PC-9 (cell line): ENCODE measurements around the gene METTL16. TPM values are rescaled to one million over a fixed set of nuclear protein-coding genes. Genes with fewer than 3 reads are reported as not detected.
A peak's percentile ranks its signal among the peaks of the same experiment; 100 is the strongest.

Experiments used
- BruUV-seq: library from RNA; stranded (reverse); fragments of 400-500 nt; replicated peaks from 2 replicates; lab custom pipeline; 2021; lab: Mats Ljungman, UMichigan
- CTCF ChIA-PET: fragments of 300-600 bp; sonication (Branson Sonifier 250); formaldehyde crosslinking; loops from one replicate; lab custom pipeline; 2022; ENCODE audit warnings: antibody characterized with exemption; lab: Charles Lee
- POLR2A ChIA-PET: fragments of 300-600 bp; sonication (Branson Sonifier 250); formaldehyde crosslinking; loops from one replicate; lab custom pipeline; 2022; ENCODE audit warnings: antibody characterized with exemption; ENCODE audit not compliant: unreplicated experiment; lab: Charles Lee
- DNase-seq, 2 experiments: peaks; one replicate each; pipeline versions ENCODE4 v3.0.0 to v3.0.0-alpha.2; 2015 to 2022; ENCODE audit warnings: mixed read lengths in 1 of 2
- H2AFZ ChIP-seq: fragments of 200-600 bp; sonication (generic); 2 replicates; pipeline ENCODE4 v1.8.1; 2017; ENCODE audit warnings: antibody characterized with exemption
- H3F3A ChIP-seq: fragments of 200-600 bp; sonication (generic); 2 replicates; pipeline ENCODE4 v1.8.1; 2017; ENCODE audit warnings: antibody characterized with exemption, mild to moderate bottlenecking, low read depth; ENCODE audit not compliant: insufficient read depth
- H3K27ac ChIP-seq: fragments of 200-600 bp; sonication (generic); 2 replicates; pipeline ENCODE4 v1.6.1; 2016; ENCODE audit warnings: mixed run types
- H3K27me3 ChIP-seq: fragments of 200-600 bp; sonication (generic); 2 replicates; pipeline ENCODE4 v1.6.1; 2016; ENCODE audit warnings: low read depth, mixed run types; ENCODE audit not compliant: insufficient read depth
- H3K36me3 ChIP-seq: fragments of 200-600 bp; sonication (generic); 2 replicates; pipeline ENCODE4 v1.6.1; 2016; ENCODE audit warnings: low read depth, mixed run types
- H3K4me1 ChIP-seq: fragments of 200-600 bp; sonication (generic); replicated peaks from 2 replicates; pipeline ENCODE4 v1.6.1; 2016; ENCODE audit warnings: mixed run types; ENCODE audit not compliant: insufficient read depth
- H3K4me2 ChIP-seq: fragments of 200-600 bp; sonication (generic); 2 replicates; pipeline ENCODE4 v1.6.1; 2017; ENCODE audit warnings: mixed run types
- H3K4me3 ChIP-seq: fragments of 200-600 bp; sonication (generic); 2 replicates; pipeline ENCODE4 v1.6.1; 2016; ENCODE audit warnings: mixed run types
- H3K79me2 ChIP-seq: fragments of 200-600 bp; sonication (generic); 2 replicates; pipeline ENCODE4 v1.6.1; 2017; ENCODE audit warnings: low read depth, mixed run types
- H3K9me2 ChIP-seq: fragments of 200-600 bp; sonication (generic); 2 replicates; pipeline ENCODE4 v1.8.1; 2017; ENCODE audit warnings: mild to moderate bottlenecking; ENCODE audit not compliant: insufficient read depth
- H3K9me3 ChIP-seq: fragments of 200-600 bp; sonication (generic); 2 replicates; pipeline ENCODE4 v1.8.1; 2016; ENCODE audit warnings: low read depth; ENCODE audit not compliant: insufficient read depth
- H4K20me1 ChIP-seq: fragments of 200-600 bp; sonication (generic); 2 replicates; pipeline ENCODE4 v1.8.1; 2017; ENCODE audit not compliant: insufficient read depth
- CTCF ChIP-seq: fragments of 200-600 bp; sonication (generic); conservative IDR thresholded peaks from 2 replicates; pipeline ENCODE4 v1.6.1; 2017; ENCODE audit warnings: mixed run types, antibody characterized with exemption, mild to moderate bottlenecking, moderate library complexity
- EZH2 ChIP-seq: fragments of 200-600 bp; sonication (generic); IDR thresholded peaks from 2 replicates; pipeline ENCODE4 v1.8.0; 2017; ENCODE audit warnings: antibody characterized with exemption, low read depth
- intact Hi-C: fragments of 100-400 bp; cut with micrococcal nuclease; formaldehyde crosslinking; loops from one replicate; pipeline ENCODE4 v1.10.0; 2022; ENCODE audit not compliant: unreplicated experiment
- total RNA-seq: library from RNA; stranded (reverse); gene quantifications from 2 replicates; pipeline ENCODE4 v1.2.3, GENCODE V29; 2021

The METTL16 gene
- total RNA-seq, 1 experiment from 2014 or later: 46.2 TPM

DNA sequence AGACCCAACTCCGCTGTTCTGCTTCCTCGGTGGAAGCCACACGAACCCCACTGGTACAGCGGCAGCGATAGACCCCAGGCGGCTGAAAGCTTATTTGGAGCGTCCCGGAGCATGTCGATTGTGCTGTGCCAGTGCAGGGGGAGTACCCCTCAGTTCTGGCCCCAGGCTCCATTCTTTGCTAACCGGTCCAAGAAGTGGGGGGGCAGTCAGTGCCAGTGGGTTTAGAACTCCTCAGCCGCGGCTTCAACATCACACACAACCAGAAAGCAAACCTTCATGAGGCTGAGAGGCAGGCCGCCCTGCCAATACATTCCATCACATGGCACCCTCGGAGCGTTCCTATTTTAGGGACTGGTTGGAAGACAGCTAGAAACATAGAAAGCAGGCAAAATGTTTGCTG lies 109.1 kb downstream of the METTL16 start:
- TF ChIP-seq CTCF: no peak
- no peak for TF ChIP-seq EZH2
- Histone ChIP-seq H3K79me2 (peaks cover 25% of the 10 kb centered on the region), H3K9me3 (no peaks in the 10 kb centered on the region), H2AFZ (no peak overlapping the region), H3K9me2 (no peaks in the 10 kb centered on the region), H3K4me1 (peaks cover 61% of the 10 kb centered on the region), H3K4me2 (peak overlapping the region; percentile 92), H3K27ac (peak overlapping the region; percentile 96), H3F3A (peaks cover 59% of the 10 kb centered on the region), H3K36me3 (no peaks in the 10 kb centered on the region), H4K20me1 (0 out of 2 replicates have a peak, but pooled peaks cover 7% of the 10 kb centered on the region), H3K27me3 (no peaks in the 10 kb centered on the region), H3K4me3 (peak overlapping the region; percentile 96)
- ChIA-PET POLR2A (interaction anchor here (0.6 to 0.7 kb wide), 4 partner anchors 26 to 596 kb away, joined by 4 to 18 read pairs (median 6); no protein-coding TSS in a partner anchor), CTCF (interaction anchor here (0.5 to 0.6 kb wide), 2 partner anchors 23 to 49 kb away, joined by 3 read pairs; no protein-coding TSS in a partner anchor)
- intact Hi-C loops: loop anchor here (5.0 to 10.0 kb wide), 4 partner anchors 100 to 758 kb away; partner anchors contain the start of genes RILP, SCARF1, SMG6 and SRR
- TSS peak; percentile 7 for BruUV-seq
- DNase-seq: no peak

- H3K79me2 ChIP-seq: peaks cover 29% of the 10 kb centered on the region
- H3K9me2 ChIP-seq: no peaks in the 10 kb centered on the region
- peak overlapping the region; percentile 77 for H2AFZ ChIP-seq
- H3K27ac ChIP-seq: peak overlapping the region; percentile 96
- BruUV-seq: no TSS peak
- H3F3A ChIP-seq: peaks cover 59% of the 10 kb centered on the region
- TF ChIP-seq CTCF (no peak), EZH2 (no peak)
- intact Hi-C loops: loop anchor here (1.0 to 10.0 kb wide), 8 partner anchors 9 to 757 kb away; partner anchors contain the start of genes RILP, SCARF1, SMG6 and SRR
- H3K9me3 ChIP-seq: no peaks in the 10 kb centered on the region
- peak overlapping the region; percentile 99 for H3K4me2 ChIP-seq
- H3K36me3 ChIP-seq: no peaks in the 10 kb centered on the region
- DNase-seq: peak; percentile 97 to 100
- POLR2A ChIA-PET: interaction anchor here (0.6 to 1.0 kb wide), 6 partner anchors 9 to 597 kb away, joined by 4 to 26 read pairs (median 6); no protein-coding TSS in a partner anchor
- H4K20me1 ChIP-seq: 0 out of 2 replicates have a peak, but pooled peaks cover 7% of the 10 kb centered on the region
- H3K4me3 ChIP-seq: peak overlapping the region; percentile 96
- H3K27me3 ChIP-seq: no peaks in the 10 kb centered on the region
- CTCF ChIA-PET: interaction anchor here (0.6 to 1.7 kb wide), 3 partner anchors 19 to 642 kb away, joined by 3 to 4 read pairs (median 4); no protein-coding TSS in a partner anchor
- H3K4me1 ChIP-seq: peaks cover 65% of the 10 kb centered on the region
Observed at GRCh38 chr17:2401426-2402221, 110.1 kb downstream of the METTL16 start.

- H3K79me2 ChIP-seq: peaks cover 36% of the 10 kb centered on the region
- peak within 1 kb of the TSS; percentile 77 for H2AFZ ChIP-seq
- intact Hi-C loops: loop anchor here (1.0 to 10.0 kb wide), 8 partner anchors 9 to 756 kb away; partner anchors contain the start of genes RILP, SCARF1, SMG6 and SRR
- peak; percentile 77 to 96 for DNase-seq
- peak within 1 kb of the TSS; percentile 96 for H3K4me3 ChIP-seq
- peaks cover 13% of the 10 kb centered on the region for H4K20me1 ChIP-seq
- peaks cover 58% of the 10 kb centered on the region for H3F3A ChIP-seq
- no peak for TF ChIP-seq EZH2
- no peak for TF ChIP-seq CTCF
- H3K9me2 ChIP-seq: no peaks in the 10 kb centered on the region
- no peaks in the 10 kb centered on the region for H3K9me3 ChIP-seq
- BruUV-seq: no TSS peak
- H3K36me3 ChIP-seq: no peaks in the 10 kb centered on the region
- CTCF ChIA-PET: interaction anchor here (1.7 kb wide), 1 partner anchor 18 kb away, joined by 4 read pairs; no protein-coding TSS in a partner anchor
- peak within 1 kb of the TSS; percentile 99 for H3K4me2 ChIP-seq
- peaks cover 65% of the 10 kb centered on the region for H3K4me1 ChIP-seq
- H3K27me3 ChIP-seq: no peaks in the 10 kb centered on the region
- H3K27ac ChIP-seq: peak within 1 kb of the TSS; percentile 96
- POLR2A ChIA-PET: interaction anchor here (0.6 to 1.0 kb wide), 3 partner anchors 8 to 19 kb away, joined by 3 to 26 read pairs (median 5); no protein-coding TSS in a partner anchor
Observed at GRCh38 chr17:2400877-2401425, 110.7 kb downstream of the METTL16 start, which contains the start of gene MNT. Gene MNT, minus strand, starts transcription at chr17:2401060. Its CDS starts 348 bp downstream, at chr17:2400712.
